ENCODE measurements around the gene SLC2A4RG. TPM values are rescaled to one million over a fixed set of nuclear protein-coding genes. Genes with fewer than 3 reads are reported as not detected.

SLC2A4RG gene
- total RNA-seq, 4 donors from 2014 or later = 41.4 to 67.1 (median 52.7) TPM

- no peak for DNase-seq (ENCODE audit: extremely low spot score)
- Histone ChIP-seq H3K27me3 (peaks cover 0 to 18% (median 0%) of the 10 kb centered on the region in 4 donors), H3K27ac (replicated peaks in 1 of 4) (no peak overlapping the region), H3K4me3 (no peak overlapping the region), H3K9me3 (no peaks in the 10 kb centered on the region), H3K36me3 (peaks cover 0 to 25% (median 4%) of the 10 kb centered on the region in 4 donors), H3K4me1 (peaks cover 2 to 16% (median 12%) of the 10 kb centered on the region in 4 donors)
- TF ChIP-seq CTCF (IDR thresholded peaks at IDR 0.05) = no peak
- TF ChIP-seq POLR2A (IDR thresholded peaks at IDR 0.05; ENCODE audit: low read depth) = no peak
- TF ChIP-seq POLR2AphosphoS5 (IDR thresholded peaks at IDR 0.05) = no peak
- TF ChIP-seq EP300 (IDR thresholded peaks at IDR 0.05) = no peak
- intact Hi-C loops (cut with DNase I) = no loop called here
- 77% methylated on average over 16 of the region's 19 CpGs for WGBS
Measured at GRCh38 chr20:63778034-63778752, 38.6 kb downstream of the SLC2A4RG start.

- Histone ChIP-seq H3K36me3 (peaks cover 0 to 30% (median 4%) of the 10 kb centered on the region in 4 donors), H3K9me3 (no peaks in the 10 kb centered on the region), H3K27ac (replicated peaks in 1 of 4) (no peak overlapping the region), H3K4me3 (no peak overlapping the region), H3K4me1 (peaks cover 0 to 16% (median 12%) of the 10 kb centered on the region in 4 donors), H3K27me3 (peaks cover 0 to 12% (median 0%) of the 10 kb centered on the region in 4 donors)
- DNase-seq (ENCODE audit: extremely low spot score) = no peak
- TF ChIP-seq POLR2A (IDR thresholded peaks at IDR 0.05; ENCODE audit: low read depth) = no peak
- TF ChIP-seq POLR2AphosphoS5 (IDR thresholded peaks at IDR 0.05) = no peak
- no peak for TF ChIP-seq CTCF (IDR thresholded peaks at IDR 0.05)
- TF ChIP-seq EP300 (IDR thresholded peaks at IDR 0.05) = no peak
- 87% methylated on average over 9 of the region's 9 CpGs for WGBS
- intact Hi-C loops (cut with DNase I) = no loop called here
Measured at GRCh38 chr20:63778857-63779256, 39.3 kb downstream of the SLC2A4RG start.

- Histone ChIP-seq H3K4me3 (no peak overlapping the region), H3K27me3 (no peaks in the 10 kb centered on the region), H3K4me1 (peaks cover 0 to 10% (median 4%) of the 10 kb centered on the region in 4 donors), H3K36me3 (peaks cover 0 to 22% (median 1%) of the 10 kb centered on the region in 4 donors), H3K9me3 (no peaks in the 10 kb centered on the region), H3K27ac (replicated peaks in 1 of 4) (no peak overlapping the region)
- intact Hi-C loops (cut with DNase I) = no loop called here
- 92% methylated on average over 14 of the region's 14 CpGs for WGBS
- TF ChIP-seq CTCF (IDR thresholded peaks at IDR 0.05) = no peak
- TF ChIP-seq EP300 (IDR thresholded peaks at IDR 0.05) = no peak
- no peak for TF ChIP-seq POLR2AphosphoS5 (IDR thresholded peaks at IDR 0.05)
- TF ChIP-seq POLR2A (IDR thresholded peaks at IDR 0.05; ENCODE audit: low read depth) = no peak
- no peak for DNase-seq (ENCODE audit: extremely low spot score)
Measured at GRCh38 chr20:63781181-63781580, 41.6 kb downstream of the SLC2A4RG start.

GRCh38 chr20:63782051-63782471, 42.5 kb downstream of the SLC2A4RG start:
- intact Hi-C loops (cut with DNase I) = no loop called here

More at GRCh38 chr20:63782051-63782471, 42.5 kb downstream of the SLC2A4RG start:
- Histone ChIP-seq H3K4me1 (peaks cover 0 to 15% (median 8%) of the 10 kb centered on the region in 4 donors), H3K36me3 (peaks cover 0 to 23% (median 1%) of the 10 kb centered on the region in 4 donors), H3K27me3 (no peaks in the 10 kb centered on the region), H3K4me3 (no peak overlapping the region), H3K9me3 (no peaks in the 10 kb centered on the region), H3K27ac (replicated peaks in 1 of 4) (no peak overlapping the region)
- 84% methylated on average over 17 of the region's 18 CpGs for WGBS
- DNase-seq (ENCODE audit: extremely low spot score) = no peak
- TF ChIP-seq POLR2AphosphoS5 (IDR thresholded peaks at IDR 0.05) (no peak), EP300 (IDR thresholded peaks at IDR 0.05) (no peak), CTCF (IDR thresholded peaks at IDR 0.05) (no peak), POLR2A (IDR thresholded peaks at IDR 0.05; ENCODE audit: low read depth) (no peak)
